Hippocampal formation (tissue), 2 donors: ENCODE results near the gene METTL6.
"Not testable (repeated sequence)": the region's sequence is repeated elsewhere in the genome, so short reads cannot be mapped to it uniquely, and the experiment has no call there.

Source experiments
- DNase-seq, 2 donors: peaks; one replicate each; lab custom pipeline; 2025; lab: John Stamatoyannopoulos, UW

METTL6 gene, protein sequence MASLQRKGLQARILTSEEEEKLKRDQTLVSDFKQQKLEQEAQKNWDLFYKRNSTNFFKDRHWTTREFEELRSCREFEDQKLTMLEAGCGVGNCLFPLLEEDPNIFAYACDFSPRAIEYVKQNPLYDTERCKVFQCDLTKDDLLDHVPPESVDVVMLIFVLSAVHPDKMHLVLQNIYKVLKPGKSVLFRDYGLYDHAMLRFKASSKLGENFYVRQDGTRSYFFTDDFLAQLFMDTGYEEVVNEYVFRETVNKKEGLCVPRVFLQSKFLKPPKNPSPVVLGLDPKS

DNA sequence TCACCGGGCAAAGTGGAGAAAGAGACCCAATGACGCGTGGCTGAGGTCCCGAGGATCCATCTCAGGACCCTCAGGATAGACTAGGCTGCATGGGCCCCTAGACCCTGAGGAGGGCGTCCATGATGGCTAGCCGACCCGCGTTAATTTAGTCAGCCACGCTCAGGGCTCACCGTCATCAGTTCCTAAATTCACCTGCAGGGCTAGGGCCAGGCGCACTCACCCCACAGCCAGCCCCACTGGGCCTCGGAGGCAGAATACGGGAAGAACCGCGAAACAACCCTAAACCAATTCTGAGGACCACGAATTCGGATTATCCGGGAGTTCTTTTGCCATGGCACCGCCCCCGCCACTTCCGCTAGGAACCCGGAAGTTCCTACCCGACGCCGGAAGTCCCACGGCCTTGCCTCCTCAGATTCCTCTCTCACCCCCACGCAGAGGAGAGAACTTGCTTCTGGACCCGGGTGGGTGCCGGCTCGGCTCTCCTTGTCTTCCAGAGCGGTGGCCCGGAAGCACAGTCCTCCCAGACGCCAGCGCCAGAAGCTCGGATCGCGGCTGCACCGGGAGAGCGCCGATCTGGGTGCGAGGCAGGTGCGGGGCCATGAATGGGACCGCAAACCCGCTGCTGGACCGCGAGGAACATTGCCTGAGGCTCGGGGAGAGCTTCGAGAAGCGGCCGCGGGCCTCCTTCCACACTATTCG lies at the start of gene METTL6, which contains the start of gene EAF1:
Gene METTL6, minus strand, starts transcription at position 363 of the 699 bp plus-strand sequence. CDS start 1,033 bp downstream, outside the sequence.
Gene EAF1, plus strand, starts transcription at position 417 of the 699 bp plus-strand sequence. Its CDS starts 182 bp downstream, at position 599.
- peak; percentile 55 to 74 for DNase-seq

DNA sequence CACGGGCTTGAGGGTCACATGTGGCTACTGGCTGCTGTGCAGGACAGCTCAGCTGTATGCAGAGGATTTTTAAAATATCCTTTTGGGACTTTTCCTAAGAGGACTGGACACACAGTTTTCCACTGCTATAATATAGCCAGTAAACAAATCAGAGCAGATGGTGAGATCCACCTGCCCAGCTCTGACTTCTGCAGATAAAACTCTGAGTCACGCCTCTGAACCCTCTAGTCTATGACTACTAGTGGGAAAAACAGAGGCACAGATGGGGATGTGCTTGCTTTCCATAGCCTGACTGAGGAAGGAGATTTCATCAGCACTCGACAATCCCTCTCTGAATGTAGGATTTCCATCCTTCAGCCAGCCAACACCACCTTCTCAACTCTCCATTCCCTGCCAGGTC lies 49.0 kb upstream of the METTL6 start:
- peak in 1 of 2 donors; percentile 35 for DNase-seq

DNA sequence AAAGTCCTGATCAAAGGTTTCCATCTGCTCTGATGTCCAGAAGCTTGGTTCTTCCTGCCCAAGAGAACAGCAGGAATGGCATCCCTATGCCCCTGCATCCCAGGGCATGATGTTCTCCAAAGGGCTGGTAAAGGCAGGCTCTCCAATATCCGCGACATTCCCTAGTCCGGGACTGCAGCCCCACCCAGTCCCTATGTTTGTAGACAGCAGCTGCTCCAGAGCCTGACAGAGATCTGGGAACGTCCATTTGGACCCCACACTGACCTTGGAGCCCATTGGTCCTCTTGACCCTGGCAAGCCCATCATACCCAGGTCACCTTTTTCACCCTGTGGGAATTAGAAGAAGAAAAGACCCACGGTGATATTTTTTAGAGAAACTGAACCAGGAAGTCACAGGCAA lies 47.8 kb upstream of the METTL6 start:
- no peak for DNase-seq

GRCh38 chr3:15471861-15472260 lies 44.5 kb upstream of the METTL6 start:
- DNase-seq: no peak

GRCh38 chr3:15470849-15471248 lies 43.5 kb upstream of the METTL6 start:
- DNase-seq: no peak

DNA sequence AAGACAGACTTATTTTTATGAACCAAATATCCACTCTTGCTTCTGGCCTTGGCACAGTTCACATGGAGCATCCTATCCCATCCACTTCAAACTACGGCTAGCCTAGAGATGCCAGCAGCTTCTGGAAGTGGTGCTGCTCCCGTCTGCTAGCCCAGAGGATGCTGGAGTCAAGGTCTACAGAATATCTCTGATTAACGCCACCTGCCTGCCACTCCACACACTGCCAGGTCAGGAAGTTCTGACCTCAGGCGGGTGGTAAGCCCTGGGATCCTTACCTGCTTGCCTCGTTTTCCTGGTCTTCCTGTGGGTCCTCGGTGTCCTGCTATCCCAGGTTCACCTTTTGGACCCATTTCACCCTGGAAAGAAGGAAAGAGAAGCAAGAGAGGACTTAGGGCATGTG lies 42.9 kb upstream of the METTL6 start:
- no peak for DNase-seq

DNA sequence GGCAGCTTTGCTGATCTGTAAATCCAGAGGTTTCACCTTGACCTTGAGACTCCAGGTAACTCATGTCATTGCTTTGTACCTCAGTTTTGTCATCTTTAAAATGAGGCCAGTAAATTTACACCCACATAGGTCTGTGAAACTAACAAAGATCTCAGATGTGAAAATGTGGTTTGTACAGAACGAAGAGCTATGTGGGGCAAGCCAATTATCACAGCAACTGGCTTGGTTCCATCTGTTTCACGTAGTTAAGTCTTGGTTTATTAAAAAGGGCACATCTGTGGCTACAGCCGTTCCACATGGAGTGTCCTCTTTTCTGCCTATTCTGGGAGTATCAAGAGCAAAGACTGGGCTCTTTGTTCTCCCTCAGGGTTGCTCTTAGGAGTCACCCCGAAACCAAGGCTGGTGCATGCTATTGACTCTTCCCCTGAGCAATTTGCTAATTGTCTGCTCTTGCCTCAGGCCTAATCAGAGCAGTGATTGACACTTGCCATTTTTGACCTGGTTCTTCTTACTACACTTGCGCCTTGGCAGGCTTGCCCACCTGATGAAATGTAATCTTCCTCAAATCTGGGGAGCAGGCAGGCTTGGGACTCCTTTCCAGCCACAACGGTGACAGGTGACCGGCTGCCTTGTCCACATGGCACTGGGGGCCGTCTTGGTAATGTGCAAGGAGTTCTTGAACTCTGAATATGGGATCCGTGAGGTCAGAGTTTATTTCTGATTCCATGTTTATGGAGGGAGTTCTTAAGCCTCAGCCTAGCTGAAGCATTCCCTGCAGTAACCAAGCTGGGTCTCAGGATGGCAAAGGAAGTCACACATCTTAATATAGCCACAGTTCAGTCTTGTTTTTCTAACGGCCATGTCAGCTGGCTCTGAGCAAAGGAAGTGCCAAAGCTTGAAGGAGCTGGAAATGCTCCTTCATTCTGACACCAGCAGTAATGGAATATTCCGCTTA lies 40.2 kb upstream of the METTL6 start:
- DNase-seq: no peak

DNA sequence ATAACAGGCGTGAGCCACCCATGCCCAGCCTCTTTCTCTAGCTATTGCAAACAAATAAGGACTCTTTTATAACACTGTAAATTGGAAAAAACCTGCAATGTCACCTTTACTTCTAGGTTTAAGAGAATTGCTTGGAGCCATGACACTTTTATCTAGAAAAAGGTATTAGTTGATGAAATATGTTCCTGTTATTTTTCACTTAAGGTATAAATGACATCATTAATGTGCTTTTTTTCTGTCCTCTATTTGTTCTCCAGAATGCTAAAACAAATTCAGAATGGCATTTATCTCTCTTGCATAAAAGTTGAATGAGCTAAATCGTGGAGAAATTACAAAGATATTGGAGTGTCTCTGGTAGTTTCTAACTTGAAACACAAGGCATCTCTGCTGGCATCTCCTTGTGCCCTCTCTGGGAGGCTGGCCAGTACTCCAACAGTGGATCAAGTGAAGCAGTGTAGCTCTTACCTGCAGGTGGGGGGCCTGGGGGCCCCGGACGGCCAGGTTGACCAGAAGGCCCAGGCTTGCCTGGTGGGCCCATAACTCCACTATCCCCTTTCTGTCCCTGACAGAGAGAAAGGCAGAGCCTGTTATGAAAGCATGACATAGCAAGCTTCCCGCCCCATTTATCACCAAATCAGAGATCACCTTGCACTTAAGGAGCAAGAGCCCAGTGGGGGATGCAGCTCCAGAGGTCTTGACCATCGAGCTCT lies 38.7 kb upstream of the METTL6 start:
- DNase-seq: no peak

GRCh38 chr3:15462451-15462850 lies 35.1 kb upstream of the METTL6 start:
- no peak for DNase-seq

- DNase-seq: no peak
These were observed 33.7 kb upstream of the METTL6 start for GRCh38 chr3:15460891-15461531.

- DNase-seq: no peak
These were observed 31.0 kb upstream of the METTL6 start for GRCh38 chr3:15458212-15458780.

GRCh38 chr3:15456915-15457314 lies 29.6 kb upstream of the METTL6 start:
- not testable (repeated sequence) for DNase-seq

DNA sequence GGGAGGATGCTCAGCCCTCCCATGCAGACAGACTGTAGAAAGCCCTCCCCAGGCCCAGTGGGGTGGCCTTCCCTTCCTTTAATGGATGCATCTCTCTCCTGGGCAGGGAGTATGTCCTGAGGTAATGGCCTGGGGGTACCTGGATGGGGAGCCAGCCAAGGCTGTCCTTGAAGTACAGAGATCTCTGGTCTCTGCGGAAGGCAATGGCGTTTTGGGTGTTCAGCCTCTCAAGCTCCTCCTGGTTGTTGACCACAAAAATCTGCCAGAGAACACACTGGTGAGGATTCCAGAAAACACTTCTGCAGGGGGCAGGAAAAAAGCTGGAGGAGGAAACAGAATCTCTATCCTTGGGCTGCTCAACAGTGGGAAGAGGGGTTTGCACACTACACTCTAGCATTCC lies 29.0 kb upstream of the METTL6 start:
- no peak for DNase-seq

DNA sequence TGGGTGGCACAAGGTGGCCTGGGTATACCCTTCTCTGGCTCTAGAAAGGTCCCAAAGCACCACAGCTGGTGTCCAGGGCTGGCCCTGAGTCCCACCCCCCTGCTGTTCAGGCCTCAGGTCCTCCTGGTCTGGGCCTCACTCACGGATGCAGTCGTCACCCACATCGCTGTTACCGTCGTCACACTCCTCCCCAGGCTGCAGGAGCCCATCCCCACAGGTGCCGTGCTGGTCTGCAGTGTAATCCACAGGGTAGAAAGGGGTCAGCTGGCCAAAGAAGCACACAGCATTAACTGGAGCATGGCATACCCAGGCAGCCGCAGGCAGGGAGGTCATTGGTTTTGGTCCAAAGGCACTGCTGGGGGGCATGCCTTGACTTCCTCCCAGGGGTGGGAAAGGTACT lies 28.4 kb upstream of the METTL6 start:
- no peak for DNase-seq

DNA sequence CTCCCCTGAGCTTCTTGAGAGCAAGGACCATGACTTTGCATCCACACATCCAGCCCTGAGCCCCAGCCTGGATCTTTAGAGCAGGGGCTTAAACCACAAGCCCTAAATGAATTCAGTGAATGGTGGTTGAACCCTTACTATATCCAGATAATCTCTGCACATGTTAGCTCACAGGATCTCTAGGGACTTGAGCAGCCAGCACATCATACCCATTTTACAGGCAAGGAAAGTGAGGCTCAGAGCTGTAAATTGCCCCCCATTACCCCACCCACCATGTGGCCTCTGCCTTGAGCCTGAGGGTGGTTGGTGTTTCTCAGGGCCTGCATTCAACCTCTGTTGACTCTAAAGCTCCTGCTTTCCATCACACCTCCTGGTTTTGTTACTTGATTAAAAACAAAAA lies 27.6 kb upstream of the METTL6 start:
- no peak for DNase-seq

DNA sequence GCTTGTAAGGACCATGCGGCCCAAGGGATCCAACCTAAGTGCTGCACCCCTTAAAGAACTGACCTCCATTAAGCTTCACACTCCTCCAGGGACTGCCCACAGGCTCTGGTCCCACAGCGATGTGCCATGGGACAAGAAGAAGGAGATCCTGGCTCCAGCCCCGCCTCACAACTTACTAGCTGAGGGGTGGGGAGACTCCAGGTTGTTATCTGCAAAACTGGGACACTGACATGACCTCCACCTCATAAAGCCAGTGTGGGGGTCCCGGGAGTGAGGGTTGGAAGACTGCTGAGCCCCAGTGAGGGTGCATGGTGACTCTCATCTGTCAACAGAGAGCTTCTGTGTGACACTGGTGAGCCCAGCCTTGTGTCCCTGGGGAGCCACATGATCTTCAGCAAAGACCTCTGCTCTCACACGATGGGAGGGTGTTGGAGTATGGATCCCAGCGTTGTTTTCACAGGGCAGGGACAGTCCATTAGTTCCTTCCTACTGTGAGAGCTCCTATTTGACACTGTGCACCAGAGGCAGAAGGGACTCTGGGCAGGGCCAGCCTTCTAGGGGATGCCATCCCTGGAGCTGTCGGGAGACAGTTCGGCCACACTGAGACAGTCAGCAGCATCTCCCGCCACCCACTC lies 26.8 kb upstream of the METTL6 start:
- no peak for DNase-seq

DNA sequence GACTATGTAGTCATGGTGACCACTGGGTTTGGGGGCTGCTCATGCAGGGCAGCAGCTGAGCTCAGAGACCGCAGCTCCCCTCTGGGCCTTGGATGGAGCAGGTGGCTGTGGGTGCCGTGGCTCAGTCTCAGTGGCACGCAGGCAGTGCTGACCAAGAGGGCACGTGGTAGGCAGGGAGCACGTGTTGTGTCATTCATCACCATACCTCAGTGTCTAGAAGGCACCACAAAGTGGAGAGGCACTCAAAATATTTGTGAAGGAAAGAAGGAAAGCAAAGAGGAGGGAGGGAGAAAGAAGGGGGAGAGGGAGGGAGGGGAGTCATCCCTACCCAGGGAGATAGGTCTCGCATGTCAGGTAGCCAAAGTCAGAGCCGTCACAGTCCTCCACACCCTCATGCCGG lies 26.2 kb upstream of the METTL6 start:
- DNase-seq: no peak

DNA sequence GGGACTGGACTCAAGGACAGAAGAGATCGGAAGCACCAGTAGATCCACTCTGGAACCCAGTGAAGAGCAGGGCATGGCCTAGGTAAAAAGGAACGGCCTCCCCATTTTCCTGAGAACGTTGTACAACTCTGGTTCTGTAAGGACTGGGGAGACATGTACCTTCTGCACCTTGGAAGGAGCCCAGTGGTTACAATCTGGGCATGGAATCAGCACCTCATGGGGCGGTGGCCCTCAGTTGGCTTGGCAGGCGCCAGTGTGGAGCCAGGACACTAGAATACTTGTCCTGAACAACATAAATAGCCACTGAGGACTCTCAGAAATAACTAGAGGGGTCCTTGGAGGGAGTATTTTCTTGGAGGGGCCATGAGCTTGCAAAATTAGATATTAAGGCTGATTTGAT lies 25.6 kb upstream of the METTL6 start:
- DNase-seq: no peak

DNA sequence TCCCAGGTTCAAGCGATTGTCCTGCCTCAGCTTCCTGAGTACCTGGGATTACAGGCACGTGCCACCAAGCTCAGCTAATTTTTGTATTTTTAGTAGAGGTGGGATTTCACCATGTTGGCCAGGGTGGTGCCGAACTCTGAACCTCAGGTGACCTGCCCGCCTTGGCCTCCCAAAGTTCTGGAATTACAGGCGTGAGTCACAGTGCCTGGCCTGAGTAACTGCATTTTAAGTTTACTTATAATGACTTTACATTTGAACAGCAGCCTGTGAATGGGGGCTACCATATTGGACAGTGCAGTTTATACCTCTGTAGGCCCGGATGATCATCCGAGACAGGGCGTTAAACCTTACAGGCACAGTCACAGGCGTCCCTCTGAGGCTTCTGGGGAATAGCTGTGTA lies 24.8 kb upstream of the METTL6 start:
- DNase-seq: no peak
